Ascending aorta (tissue), 2 donors: Measurements from ENCODE around the gene ADAM19. TPM values are rescaled to one million over a fixed set of nuclear protein-coding genes. Genes with fewer than 3 reads are reported as not detected.

Experiments
- DNase-seq, 2 donors: peaks; one replicate each; pipeline ENCODE4 v3.0.0-alpha.2; 2019; ENCODE audit warnings: low spot score in 2 of 2
- H3K27ac ChIP-seq, 2 donors: fragments of 200-600 bp; sonication (generic); one replicate each; pipeline ENCODE4 v1.5.1; 2016 to 2017; ENCODE audit warnings: mild to moderate bottlenecking in 1 of 2
- H3K27me3 ChIP-seq: fragments of 200-600 bp; sonication (generic); one replicate; pipeline ENCODE4 v1.5.1; 2017
- H3K36me3 ChIP-seq, 2 donors: fragments of 200-600 bp; sonication (generic); one replicate each; pipeline ENCODE4 v1.5.1; 2016
- H3K4me1 ChIP-seq, 2 donors: fragments of 200-600 bp; sonication (generic); one replicate each; pipeline ENCODE4 v1.5.1; 2016 to 2017; ENCODE audit warnings: mild to moderate bottlenecking in 1 of 2
- H3K4me3 ChIP-seq, 2 donors: fragments of 200-600 bp; sonication (generic); one replicate each; pipeline ENCODE4 v1.5.1; 2016 to 2017; ENCODE audit warnings: mild to moderate bottlenecking in 1 of 2
- H3K9me3 ChIP-seq, 2 donors: fragments of 200-600 bp; sonication (generic); one replicate each; pipeline ENCODE4 v1.5.1; 2016
- intact Hi-C: fragments of 100-400 bp; cut with DNase I; formaldehyde crosslinking; loops from one replicate; pipeline ENCODE4 v1.15.1; 2023
- total RNA-seq: library from RNA; depleted of rRNA; stranded (reverse); fragments of >200 nt; gene quantifications from one replicate; pipeline ENCODE4 v1.1.0, GENCODE V29; 2016
- TF ChIP-seq, protein P1 (sequence below), 3 experiments: fragments of 200-600 bp in 2 of 3; fragments of 450-650 bp in 1 of 3; sonication (generic) in 2 of 3; IDR thresholded peaks; one replicate each; pipeline ENCODE4 v1.5.1; 2016 to 2019; ENCODE audit warnings: antibody characterized with exemption in 3 of 3, mild to moderate bottlenecking in 1 of 3, moderate library complexity in 1 of 3

ADAM19 gene
- total RNA-seq, 1 donor from 2014 or later = 11.7 TPM

- DNase-seq = no peak
- TF ChIP-seq, protein P1, sequence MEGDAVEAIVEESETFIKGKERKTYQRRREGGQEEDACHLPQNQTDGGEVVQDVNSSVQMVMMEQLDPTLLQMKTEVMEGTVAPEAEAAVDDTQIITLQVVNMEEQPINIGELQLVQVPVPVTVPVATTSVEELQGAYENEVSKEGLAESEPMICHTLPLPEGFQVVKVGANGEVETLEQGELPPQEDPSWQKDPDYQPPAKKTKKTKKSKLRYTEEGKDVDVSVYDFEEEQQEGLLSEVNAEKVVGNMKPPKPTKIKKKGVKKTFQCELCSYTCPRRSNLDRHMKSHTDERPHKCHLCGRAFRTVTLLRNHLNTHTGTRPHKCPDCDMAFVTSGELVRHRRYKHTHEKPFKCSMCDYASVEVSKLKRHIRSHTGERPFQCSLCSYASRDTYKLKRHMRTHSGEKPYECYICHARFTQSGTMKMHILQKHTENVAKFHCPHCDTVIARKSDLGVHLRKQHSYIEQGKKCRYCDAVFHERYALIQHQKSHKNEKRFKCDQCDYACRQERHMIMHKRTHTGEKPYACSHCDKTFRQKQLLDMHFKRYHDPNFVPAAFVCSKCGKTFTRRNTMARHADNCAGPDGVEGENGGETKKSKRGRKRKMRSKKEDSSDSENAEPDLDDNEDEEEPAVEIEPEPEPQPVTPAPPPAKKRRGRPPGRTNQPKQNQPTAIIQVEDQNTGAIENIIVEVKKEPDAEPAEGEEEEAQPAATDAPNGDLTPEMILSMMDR (IDR thresholded peaks at IDR 0.05) = no peak
- Histone ChIP-seq H3K4me1 (peaks cover 0 to 4% of the 10 kb centered on the region in 2 donors), H3K36me3 (no peaks in the 10 kb centered on the region), H3K27ac (no peak overlapping the region), H3K4me3 (no peak overlapping the region), H3K27me3 (no peaks in the 10 kb centered on the region), H3K9me3 (no peaks in the 10 kb centered on the region)
- intact Hi-C loops = no loop called here
These were observed 121.3 kb downstream of the ADAM19 start for GRCh38 chr5:157454273-157454672.

DNA sequence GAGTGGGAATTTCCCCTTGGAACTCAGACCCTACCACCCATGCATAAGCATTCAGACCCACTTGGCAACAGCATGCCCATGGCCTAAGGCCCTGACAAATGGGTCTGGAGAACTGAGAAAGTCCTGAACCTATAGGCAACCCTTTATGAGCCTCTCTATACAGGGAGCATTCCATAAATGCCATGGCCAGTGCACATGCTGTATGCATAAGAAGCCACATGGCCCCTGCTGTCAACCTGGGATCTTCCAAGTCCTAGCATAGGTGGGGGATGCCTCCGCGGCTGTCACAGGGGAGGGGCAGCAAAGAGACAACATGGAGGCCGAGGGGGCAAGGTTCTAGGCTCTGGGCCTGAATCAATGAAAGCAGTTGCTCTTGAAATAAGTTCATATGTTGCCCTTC, 123.8 kb downstream of the ADAM19 start:
- no peak for DNase-seq
- TF ChIP-seq, protein P1 (IDR thresholded peaks at IDR 0.05) = no peak
- intact Hi-C loops = no loop called here

GRCh38 chr5:157450024-157450423, 125.6 kb downstream of the ADAM19 start:
- H3K27me3 ChIP-seq = no peaks in the 10 kb centered on the region
- no peak overlapping the region for H3K4me3 ChIP-seq
- peaks cover 0 to 5% of the 10 kb centered on the region in 2 donors for H3K4me1 ChIP-seq
- H3K9me3 ChIP-seq = no peaks in the 10 kb centered on the region
- TF ChIP-seq, protein P1 (IDR thresholded peaks at IDR 0.05) = no peak
- H3K27ac ChIP-seq = no peak overlapping the region
- no peak for DNase-seq
- H3K36me3 ChIP-seq = no peaks in the 10 kb centered on the region
- intact Hi-C loops = no loop called here

More for the DNA sequence above, 123.8 kb downstream of the ADAM19 start:
- peaks cover 0 to 5% of the 10 kb centered on the region in 2 donors for H3K4me1 ChIP-seq
- H3K27ac ChIP-seq = no peak overlapping the region
- no peaks in the 10 kb centered on the region for H3K27me3 ChIP-seq
- no peak overlapping the region for H3K4me3 ChIP-seq
- H3K9me3 ChIP-seq = no peaks in the 10 kb centered on the region
- H3K36me3 ChIP-seq = no peaks in the 10 kb centered on the region

DNA sequence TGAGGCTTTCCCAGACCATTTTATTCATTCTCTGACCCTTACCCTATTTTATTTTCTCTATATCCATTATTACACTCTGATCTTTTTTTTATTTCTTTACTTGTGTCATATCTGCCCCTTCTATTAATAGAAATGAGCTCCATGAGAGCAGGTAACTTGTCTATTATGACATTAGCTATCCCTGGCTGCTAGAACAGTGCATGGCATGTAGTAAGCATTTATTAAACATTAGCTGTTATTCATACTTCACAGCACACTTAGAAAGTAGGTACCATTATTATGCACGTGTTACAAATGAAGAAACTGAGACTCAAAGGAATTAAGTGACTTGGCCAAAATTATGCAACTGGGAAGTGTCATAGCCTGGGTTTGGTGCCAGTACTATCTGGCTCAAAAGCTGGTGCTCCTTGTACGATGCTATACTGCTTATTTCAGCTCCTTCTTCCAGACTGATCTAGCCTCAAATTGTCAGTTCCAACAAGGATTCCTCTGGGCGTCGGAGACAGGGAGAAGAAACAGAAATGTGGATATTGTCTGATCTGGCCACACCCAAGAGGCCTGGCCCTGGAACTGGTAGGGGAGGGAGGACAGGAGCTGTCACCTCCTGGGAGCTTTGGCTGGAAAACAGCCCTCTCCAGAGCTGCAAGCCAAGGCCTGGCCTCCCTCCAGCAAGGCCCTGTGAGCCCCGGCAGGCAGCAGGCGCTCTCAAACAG, 126.4 kb downstream of the ADAM19 start:
- DNase-seq = no peak
- intact Hi-C loops = no loop called here
- H3K36me3 ChIP-seq = no peaks in the 10 kb centered on the region
- H3K27ac ChIP-seq = no peak overlapping the region
- H3K4me1 ChIP-seq = peaks cover 0 to 5% of the 10 kb centered on the region in 2 donors
- no peak overlapping the region for H3K4me3 ChIP-seq
- H3K27me3 ChIP-seq = no peaks in the 10 kb centered on the region
- TF ChIP-seq, protein P1 (IDR thresholded peaks at IDR 0.05) = no peak
- H3K9me3 ChIP-seq = no peaks in the 10 kb centered on the region

DNA sequence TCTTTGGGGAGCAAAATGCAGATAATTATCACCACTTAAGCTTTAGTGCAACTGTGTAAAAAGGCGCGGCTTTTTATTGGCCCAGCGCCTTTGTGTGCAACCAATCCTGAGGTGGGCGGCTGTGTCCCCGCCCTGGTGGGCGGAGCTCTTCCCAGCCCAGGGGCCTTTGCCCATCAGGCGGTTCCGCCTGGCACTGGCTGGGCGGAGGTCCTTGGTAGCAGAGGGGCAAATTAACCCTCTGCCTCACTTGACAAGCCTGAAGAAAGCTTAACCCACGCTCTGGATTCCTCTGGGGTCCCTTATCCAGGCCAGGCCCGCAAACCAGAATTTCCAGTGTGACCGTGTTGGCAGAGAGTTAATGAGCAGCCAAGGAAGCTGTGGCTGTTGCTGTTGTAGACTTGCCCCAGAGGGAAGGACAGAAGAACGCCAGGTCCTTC, 128.4 kb downstream of the ADAM19 start:
- H3K4me1 ChIP-seq = peaks cover 0 to 5% of the 10 kb centered on the region in 2 donors
- no peak overlapping the region for H3K27ac ChIP-seq
- no peaks in the 10 kb centered on the region for H3K27me3 ChIP-seq
- TF ChIP-seq, protein P1 (IDR thresholded peaks at IDR 0.05) = no peak
- H3K36me3 ChIP-seq = no peaks in the 10 kb centered on the region
- H3K4me3 ChIP-seq = no peak overlapping the region
- no peaks in the 10 kb centered on the region for H3K9me3 ChIP-seq
- intact Hi-C loops = no loop called here
- no peak for DNase-seq
